Measurements from ENCODE around the gene MCRS1. TPM values are rescaled to one million over a fixed set of nuclear protein-coding genes. Genes with fewer than 3 reads are reported as not detected.

The MCRS1 gene
- total RNA-seq, 1 experiment from 2014 or later = 88.6 TPM

DNA sequence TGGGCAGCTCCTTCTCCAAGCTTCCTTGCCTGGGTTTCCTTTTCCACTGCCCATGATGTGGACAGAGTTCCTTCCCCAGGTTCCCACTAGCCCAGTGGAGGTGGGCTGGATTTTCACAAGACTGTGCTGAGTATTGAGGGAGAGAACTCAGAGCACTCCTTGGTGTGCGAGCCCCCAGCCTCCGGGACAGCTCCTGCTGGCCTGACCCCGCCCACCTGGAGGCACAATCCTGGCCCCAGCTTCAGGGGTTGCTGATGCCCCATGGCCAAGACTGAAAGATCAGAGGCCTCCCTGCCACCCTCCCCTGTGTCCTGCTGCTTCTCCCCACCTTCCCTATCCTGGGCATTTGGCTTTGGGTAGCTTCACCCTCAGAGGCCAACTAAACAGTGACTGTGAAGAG lies 21.5 kb downstream of the MCRS1 start:
- no TSS peak for BruUV-seq (replicated peaks)
- no peaks in the 10 kb centered on the region for H3K9me3 ChIP-seq (ENCODE audit: control insufficient read depth, insufficient read depth, low read depth, low read length)
- in situ Hi-C loops (cut with HindIII; ENCODE audit: low pct_unique_long_range_greater_than_20kb, low sequenced_read_pairs) = no loop called here
- ATAC-seq (no peak), DNase-seq (ENCODE audit: low read depth, low spot score) (no peak)
- H3K4me3 ChIP-seq (ENCODE audit: low read depth in 2 of 2, low read length in 2 of 2) = no peak overlapping the region
- ChIA-PET CTCF (interaction anchor here (0.6 kb wide), 1 partner anchor 87 kb away, joined by 3 read pairs; no protein-coding TSS in a partner anchor), POLR2A (no interaction called here)
- H3K27me3 ChIP-seq (ENCODE audit: control insufficient read depth, insufficient read depth, low read length) = no peaks in the 10 kb centered on the region
- intact Hi-C loops (cut with micrococcal nuclease; ENCODE audit: unreplicated experiment) = no loop called here
- no peaks in the 10 kb centered on the region for H3K36me3 ChIP-seq (ENCODE audit: control insufficient read depth, insufficient read depth, low read length)
- no peak overlapping the region for H3K27ac ChIP-seq (ENCODE audit: low read length)
- TF ChIP-seq, protein P1, sequence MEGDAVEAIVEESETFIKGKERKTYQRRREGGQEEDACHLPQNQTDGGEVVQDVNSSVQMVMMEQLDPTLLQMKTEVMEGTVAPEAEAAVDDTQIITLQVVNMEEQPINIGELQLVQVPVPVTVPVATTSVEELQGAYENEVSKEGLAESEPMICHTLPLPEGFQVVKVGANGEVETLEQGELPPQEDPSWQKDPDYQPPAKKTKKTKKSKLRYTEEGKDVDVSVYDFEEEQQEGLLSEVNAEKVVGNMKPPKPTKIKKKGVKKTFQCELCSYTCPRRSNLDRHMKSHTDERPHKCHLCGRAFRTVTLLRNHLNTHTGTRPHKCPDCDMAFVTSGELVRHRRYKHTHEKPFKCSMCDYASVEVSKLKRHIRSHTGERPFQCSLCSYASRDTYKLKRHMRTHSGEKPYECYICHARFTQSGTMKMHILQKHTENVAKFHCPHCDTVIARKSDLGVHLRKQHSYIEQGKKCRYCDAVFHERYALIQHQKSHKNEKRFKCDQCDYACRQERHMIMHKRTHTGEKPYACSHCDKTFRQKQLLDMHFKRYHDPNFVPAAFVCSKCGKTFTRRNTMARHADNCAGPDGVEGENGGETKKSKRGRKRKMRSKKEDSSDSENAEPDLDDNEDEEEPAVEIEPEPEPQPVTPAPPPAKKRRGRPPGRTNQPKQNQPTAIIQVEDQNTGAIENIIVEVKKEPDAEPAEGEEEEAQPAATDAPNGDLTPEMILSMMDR (IDR thresholded peaks at IDR 0.05) = no peak
- TF ChIP-seq, protein P2, sequence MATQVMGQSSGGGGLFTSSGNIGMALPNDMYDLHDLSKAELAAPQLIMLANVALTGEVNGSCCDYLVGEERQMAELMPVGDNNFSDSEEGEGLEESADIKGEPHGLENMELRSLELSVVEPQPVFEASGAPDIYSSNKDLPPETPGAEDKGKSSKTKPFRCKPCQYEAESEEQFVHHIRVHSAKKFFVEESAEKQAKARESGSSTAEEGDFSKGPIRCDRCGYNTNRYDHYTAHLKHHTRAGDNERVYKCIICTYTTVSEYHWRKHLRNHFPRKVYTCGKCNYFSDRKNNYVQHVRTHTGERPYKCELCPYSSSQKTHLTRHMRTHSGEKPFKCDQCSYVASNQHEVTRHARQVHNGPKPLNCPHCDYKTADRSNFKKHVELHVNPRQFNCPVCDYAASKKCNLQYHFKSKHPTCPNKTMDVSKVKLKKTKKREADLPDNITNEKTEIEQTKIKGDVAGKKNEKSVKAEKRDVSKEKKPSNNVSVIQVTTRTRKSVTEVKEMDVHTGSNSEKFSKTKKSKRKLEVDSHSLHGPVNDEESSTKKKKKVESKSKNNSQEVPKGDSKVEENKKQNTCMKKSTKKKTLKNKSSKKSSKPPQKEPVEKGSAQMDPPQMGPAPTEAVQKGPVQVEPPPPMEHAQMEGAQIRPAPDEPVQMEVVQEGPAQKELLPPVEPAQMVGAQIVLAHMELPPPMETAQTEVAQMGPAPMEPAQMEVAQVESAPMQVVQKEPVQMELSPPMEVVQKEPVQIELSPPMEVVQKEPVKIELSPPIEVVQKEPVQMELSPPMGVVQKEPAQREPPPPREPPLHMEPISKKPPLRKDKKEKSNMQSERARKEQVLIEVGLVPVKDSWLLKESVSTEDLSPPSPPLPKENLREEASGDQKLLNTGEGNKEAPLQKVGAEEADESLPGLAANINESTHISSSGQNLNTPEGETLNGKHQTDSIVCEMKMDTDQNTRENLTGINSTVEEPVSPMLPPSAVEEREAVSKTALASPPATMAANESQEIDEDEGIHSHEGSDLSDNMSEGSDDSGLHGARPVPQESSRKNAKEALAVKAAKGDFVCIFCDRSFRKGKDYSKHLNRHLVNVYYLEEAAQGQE (IDR thresholded peaks at IDR 0.05; ENCODE audit: insufficient read depth in 1 of 2, low read depth in 2 of 2, low read length in 1 of 2) = no peak
- no peak for TF ChIP-seq POLR2AphosphoS5 (IDR thresholded peaks at IDR 0.05; ENCODE audit: low read depth, low read length)
- no peak for TF ChIP-seq TCF7L2 (IDR thresholded peaks at IDR 0.05; ENCODE audit: low read depth, low read length)
- no peak for TF ChIP-seq SIN3A (IDR thresholded peaks at IDR 0.05; ENCODE audit: borderline replicate concordance, insufficient read depth, low read depth, low read length)
- H3K4me1 ChIP-seq (ENCODE audit: control insufficient read depth, insufficient read depth, low read length) = no peaks in the 10 kb centered on the region

GRCh38 chr12:49545815-49546214 lies 22.1 kb downstream of the MCRS1 start:
- DNase-seq (ENCODE audit: low read depth, low spot score) (no peak), ATAC-seq (no peak)
- no peaks in the 10 kb centered on the region for H3K27me3 ChIP-seq (ENCODE audit: control insufficient read depth, insufficient read depth, low read length)
- H3K36me3 ChIP-seq (ENCODE audit: control insufficient read depth, insufficient read depth, low read length) = no peaks in the 10 kb centered on the region
- POLR2A ChIA-PET = no interaction called here
- no peaks in the 10 kb centered on the region for H3K9me3 ChIP-seq (ENCODE audit: control insufficient read depth, insufficient read depth, low read depth, low read length)
- no peak overlapping the region for H3K4me3 ChIP-seq (ENCODE audit: low read depth in 2 of 2, low read length in 2 of 2)
- H3K4me1 ChIP-seq (ENCODE audit: control insufficient read depth, insufficient read depth, low read length) = no peaks in the 10 kb centered on the region
- intact Hi-C loops (cut with micrococcal nuclease; ENCODE audit: unreplicated experiment) (no loop called here), in situ Hi-C loops (cut with HindIII; ENCODE audit: low pct_unique_long_range_greater_than_20kb, low sequenced_read_pairs) (no loop called here)
- BruUV-seq (replicated peaks) = no TSS peak
- no peak overlapping the region for H3K27ac ChIP-seq (ENCODE audit: low read length)
- CTCF ChIA-PET = interaction anchor here (0.5 kb wide), 2 partner anchors 162 to 294 kb away, joined by 3 to 4 read pairs; no protein-coding TSS in a partner anchor
- TF ChIP-seq POLR2AphosphoS5 (IDR thresholded peaks at IDR 0.05; ENCODE audit: low read depth, low read length) (no peak), SIN3A (IDR thresholded peaks at IDR 0.05; ENCODE audit: borderline replicate concordance, insufficient read depth, low read depth, low read length) (no peak), TCF7L2 (IDR thresholded peaks at IDR 0.05; ENCODE audit: low read depth, low read length) (no peak)
- TF ChIP-seq, protein P2 (IDR thresholded peaks at IDR 0.05; ENCODE audit: insufficient read depth in 1 of 2, low read depth in 2 of 2, low read length in 1 of 2) = no peak
- TF ChIP-seq, protein P1 (IDR thresholded peaks at IDR 0.05) = no peak
